Gastrocnemius medialis (tissue), 4 donors: ENCODE data around the gene CPB1. TPM values are rescaled to one million over a fixed set of nuclear protein-coding genes. Genes with fewer than 3 reads are reported as not detected.

Source experiments
- ATAC-seq, 2 donors: fragments of 150-250 bp; one replicate each; pipeline ENCODE4 v1.9.1; 2016
- DNase-seq, 2 donors: peaks; one replicate each; pipeline ENCODE4 v3.0.0-alpha.2; 2019
- H3K27ac ChIP-seq, 4 donors: fragments of 200-600 bp; sonication (generic); 1 replicate in 1 of 4; 2 replicates in 3 of 4; pipeline ENCODE4 v1.5.1; 2016 to 2018; ENCODE audit warnings: mild to moderate bottlenecking in 2 of 4, moderate library complexity in 1 of 4
- H3K27me3 ChIP-seq, 3 donors: fragments of 200-600 bp; sonication (generic) in 2 of 3; 1 replicate in 1 of 3; 2 replicates in 2 of 3; pipeline versions ENCODE4 v1.5.1 to v1.6.0; 2016 to 2019; ENCODE audit warnings: mild to moderate bottlenecking in 1 of 3, moderate library complexity in 1 of 3
- H3K36me3 ChIP-seq, 2 donors: fragments of 200-600 bp; sonication (generic) in 1 of 2; one replicate each; pipeline ENCODE4 v1.5.1; 2017 to 2018
- H3K4me1 ChIP-seq, 2 donors: fragments of 200-600 bp; sonication (generic) in 1 of 2; one replicate each; pipeline ENCODE4 v1.5.1; 2016 to 2017; ENCODE audit warnings: mild to moderate bottlenecking in 2 of 2
- H3K4me3 ChIP-seq, 4 donors: fragments of 200-600 bp; sonication (generic) in 3 of 4; 1 replicate in 1 of 4; 2 replicates in 3 of 4; pipeline ENCODE4 v1.5.1; 2016 to 2019; ENCODE audit warnings: mild to moderate bottlenecking in 2 of 4
- H3K9me3 ChIP-seq, 3 donors: fragments of 200-600 bp; sonication (generic) in 2 of 3; 1 replicate in 1 of 3; 2 replicates in 2 of 3; pipeline ENCODE4 v1.5.1; 2016 to 2019
- POLR2A ChIP-seq, 2 donors: fragments of 450-650 bp; IDR thresholded peaks; one replicate each; pipeline ENCODE4 v1.6.1; 2017; ENCODE audit warnings: antibody characterized with exemption in 2 of 2, mild to moderate bottlenecking in 2 of 2, moderate library complexity in 2 of 2
- in situ Hi-C, 4 donors: fragments of 200-750 bp; cut with MboI; loops; one replicate each; pipeline versions ENCODE4 v1.15.0 to v1.8.0; 2017; ENCODE audit warnings: low sequenced_read_pairs in 4 of 4
- intact Hi-C: fragments of 100-400 bp; cut with DNase I; formaldehyde crosslinking; loops from one replicate; pipeline ENCODE4 v1.15.1; 2023; ENCODE audit warnings: low total_unique reads
- total RNA-seq, 4 donors: library from RNA; depleted of rRNA; stranded (reverse); fragments of >200 nt; gene quantifications; one replicate each; pipeline versions ENCODE4 v1.1.0 to v1.2.3, GENCODE V29; 2016
- TF ChIP-seq, protein P1 (sequence below), 5 experiments: fragments of 450-650 bp in 3 of 5; fragments of 200-600 bp in 2 of 5; sonication (generic) in 2 of 5; IDR thresholded peaks in 4 of 5; conservative IDR thresholded peaks in 1 of 5; 1 replicate in 4 of 5; 2 replicates in 1 of 5; pipeline ENCODE4 v1.5.1; 2016 to 2019; ENCODE audit warnings: antibody characterized with exemption in 5 of 5, mild to moderate bottlenecking in 3 of 5, moderate library complexity in 3 of 5

The CPB1 gene
- total RNA-seq, 4 donors from 2014 or later = 0.76 TPM; not detected in 3

DNA sequence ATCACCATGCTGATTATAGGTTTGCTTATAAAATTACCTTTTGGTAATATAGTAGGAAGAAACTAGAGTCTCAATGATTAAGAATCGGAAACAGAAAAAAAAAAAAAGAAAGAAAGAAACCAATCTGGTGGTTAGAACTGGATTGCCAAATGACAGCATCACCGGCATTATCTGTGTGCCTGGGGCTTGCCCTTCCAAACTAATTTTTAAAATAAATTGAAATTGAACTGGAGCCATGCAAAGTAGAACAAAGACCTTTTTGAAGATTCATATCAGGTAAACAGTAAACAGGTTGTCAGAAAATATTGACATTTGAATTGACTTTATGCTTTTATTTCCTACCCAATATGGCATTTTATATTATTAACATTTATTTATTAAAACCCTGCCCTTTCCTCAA lies 11.2 kb upstream of the CPB1 start:
- Histone ChIP-seq H3K9me3 (no peaks in the 10 kb centered on the region), H3K36me3 (no peaks in the 10 kb centered on the region), H3K4me1 (no peaks in the 10 kb centered on the region), H3K27ac (no peak overlapping the region), H3K27me3 (no peaks in the 10 kb centered on the region), H3K4me3 (no peak overlapping the region)
- TF ChIP-seq POLR2A (IDR thresholded peaks at IDR 0.05) = no peak
- TF ChIP-seq, protein P1, sequence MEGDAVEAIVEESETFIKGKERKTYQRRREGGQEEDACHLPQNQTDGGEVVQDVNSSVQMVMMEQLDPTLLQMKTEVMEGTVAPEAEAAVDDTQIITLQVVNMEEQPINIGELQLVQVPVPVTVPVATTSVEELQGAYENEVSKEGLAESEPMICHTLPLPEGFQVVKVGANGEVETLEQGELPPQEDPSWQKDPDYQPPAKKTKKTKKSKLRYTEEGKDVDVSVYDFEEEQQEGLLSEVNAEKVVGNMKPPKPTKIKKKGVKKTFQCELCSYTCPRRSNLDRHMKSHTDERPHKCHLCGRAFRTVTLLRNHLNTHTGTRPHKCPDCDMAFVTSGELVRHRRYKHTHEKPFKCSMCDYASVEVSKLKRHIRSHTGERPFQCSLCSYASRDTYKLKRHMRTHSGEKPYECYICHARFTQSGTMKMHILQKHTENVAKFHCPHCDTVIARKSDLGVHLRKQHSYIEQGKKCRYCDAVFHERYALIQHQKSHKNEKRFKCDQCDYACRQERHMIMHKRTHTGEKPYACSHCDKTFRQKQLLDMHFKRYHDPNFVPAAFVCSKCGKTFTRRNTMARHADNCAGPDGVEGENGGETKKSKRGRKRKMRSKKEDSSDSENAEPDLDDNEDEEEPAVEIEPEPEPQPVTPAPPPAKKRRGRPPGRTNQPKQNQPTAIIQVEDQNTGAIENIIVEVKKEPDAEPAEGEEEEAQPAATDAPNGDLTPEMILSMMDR (IDR thresholded peaks at IDR 0.05 in 4 of 5, conservative IDR thresholded peaks at IDR 0.05 in 1 of 5) = no peak
- in situ Hi-C loops = no loop called here
- no peak for DNase-seq
- no peak for ATAC-seq
- intact Hi-C loops = no loop called here

DNA sequence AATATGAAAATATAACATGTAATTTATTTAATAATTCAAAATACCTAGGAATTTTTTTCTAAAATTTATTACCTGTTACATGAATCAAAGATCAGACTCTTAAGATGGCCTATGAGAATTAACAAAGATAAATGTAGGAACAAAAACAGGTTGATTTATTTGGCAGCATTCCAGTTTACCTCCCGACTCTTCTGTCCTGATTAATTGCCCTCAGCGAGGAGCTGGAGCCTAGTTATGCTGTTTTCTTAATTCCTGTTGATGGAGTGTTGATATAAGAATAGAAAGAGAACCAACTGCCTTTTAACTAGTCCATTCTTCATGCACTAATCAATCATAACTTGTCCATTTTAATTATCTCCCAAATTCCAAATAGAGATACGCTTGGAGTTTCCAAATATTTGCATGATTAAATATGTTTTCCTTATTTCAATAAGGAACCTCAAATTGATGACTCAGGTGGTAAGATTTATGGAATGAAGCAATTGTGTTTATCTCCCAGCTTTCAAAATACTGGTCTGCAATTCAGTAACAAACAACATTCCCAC lies 10.6 kb upstream of the CPB1 start:
- DNase-seq (no peak), ATAC-seq (no peak)
- intact Hi-C loops (no loop called here), in situ Hi-C loops (no loop called here)
- no peak for TF ChIP-seq POLR2A (IDR thresholded peaks at IDR 0.05)
- TF ChIP-seq, protein P1 (IDR thresholded peaks at IDR 0.05 in 4 of 5, conservative IDR thresholded peaks at IDR 0.05 in 1 of 5) = no peak
- Histone ChIP-seq H3K27me3 (no peaks in the 10 kb centered on the region), H3K4me3 (no peak overlapping the region), H3K36me3 (no peaks in the 10 kb centered on the region), H3K27ac (no peak overlapping the region), H3K9me3 (no peaks in the 10 kb centered on the region), H3K4me1 (no peaks in the 10 kb centered on the region)

DNA sequence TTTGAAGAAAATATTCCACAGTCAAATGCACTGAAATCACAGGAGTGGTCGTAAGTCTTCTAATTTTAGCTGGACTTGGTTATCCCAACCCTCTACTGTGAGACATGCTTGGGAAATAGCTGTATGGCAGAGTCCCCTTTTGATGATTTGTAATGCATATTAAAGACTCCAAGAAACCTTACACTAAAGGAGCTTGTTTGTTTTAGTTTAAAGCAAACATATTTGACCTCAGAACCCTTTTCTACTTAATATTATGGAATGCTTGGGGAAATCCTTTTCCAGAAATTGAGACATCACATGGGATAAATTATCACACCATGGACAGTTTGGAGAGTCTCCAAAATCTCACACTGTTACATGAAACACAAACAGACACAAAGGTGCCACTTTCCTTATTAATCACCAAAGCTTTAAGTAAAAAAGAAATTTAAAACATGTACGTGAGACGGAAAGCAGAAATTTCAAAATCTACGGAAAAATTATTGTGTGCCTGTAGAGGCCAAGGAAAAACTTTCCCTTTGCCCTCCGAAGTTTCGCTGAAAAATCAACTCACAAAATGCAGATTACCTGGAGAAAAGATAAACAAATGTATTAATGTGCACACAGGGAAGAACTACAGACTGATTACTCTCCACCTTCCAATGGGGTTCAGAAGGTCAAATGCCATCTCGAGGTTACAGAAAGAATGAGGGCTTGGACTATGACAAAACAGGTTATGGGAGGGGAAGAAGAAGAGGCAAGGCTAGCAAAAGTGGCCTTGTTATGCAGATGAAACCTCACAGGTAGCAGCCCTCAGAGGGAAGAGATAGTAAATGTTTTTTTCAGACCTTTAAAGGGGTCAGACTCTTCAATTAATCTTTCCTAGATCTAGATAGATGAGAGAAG lies 7.0 kb upstream of the CPB1 start:
- ATAC-seq (no peak), DNase-seq (no peak)
- no peaks in the 10 kb centered on the region for H3K4me1 ChIP-seq
- no peak overlapping the region for H3K27ac ChIP-seq
- H3K27me3 ChIP-seq = no peaks in the 10 kb centered on the region
- H3K9me3 ChIP-seq = no peaks in the 10 kb centered on the region
- intact Hi-C loops (no loop called here), in situ Hi-C loops (no loop called here)
- H3K4me3 ChIP-seq = no peak overlapping the region
- no peaks in the 10 kb centered on the region for H3K36me3 ChIP-seq
- TF ChIP-seq, protein P1 (IDR thresholded peaks at IDR 0.05 in 4 of 5, conservative IDR thresholded peaks at IDR 0.05 in 1 of 5) = no peak
- no peak for TF ChIP-seq POLR2A (IDR thresholded peaks at IDR 0.05)

- ATAC-seq = no peak
- DNase-seq = no peak
- TF ChIP-seq POLR2A (IDR thresholded peaks at IDR 0.05) = no peak
- TF ChIP-seq, protein P1 (IDR thresholded peaks at IDR 0.05 in 4 of 5, conservative IDR thresholded peaks at IDR 0.05 in 1 of 5) = no peak
- Histone ChIP-seq H3K9me3 (no peaks in the 10 kb centered on the region), H3K4me1 (no peaks in the 10 kb centered on the region), H3K27ac (no peak overlapping the region), H3K36me3 (no peaks in the 10 kb centered on the region), H3K27me3 (no peaks in the 10 kb centered on the region), H3K4me3 (no peak overlapping the region)
- intact Hi-C loops = no loop called here
- in situ Hi-C loops = no loop called here
These were observed 4.6 kb upstream of the CPB1 start for GRCh38 chr3:148823026-148823425.
